GM19452 (cell line): ENCODE measurements around the gene NFIL3.

Source experiments
- ATAC-seq: cut with Tn5 transposase; IDR thresholded peaks from one replicate; pipeline ENCODE4 v1.9.1; 2021; ENCODE audit not compliant: unreplicated experiment

Gene NFIL3

DNA sequence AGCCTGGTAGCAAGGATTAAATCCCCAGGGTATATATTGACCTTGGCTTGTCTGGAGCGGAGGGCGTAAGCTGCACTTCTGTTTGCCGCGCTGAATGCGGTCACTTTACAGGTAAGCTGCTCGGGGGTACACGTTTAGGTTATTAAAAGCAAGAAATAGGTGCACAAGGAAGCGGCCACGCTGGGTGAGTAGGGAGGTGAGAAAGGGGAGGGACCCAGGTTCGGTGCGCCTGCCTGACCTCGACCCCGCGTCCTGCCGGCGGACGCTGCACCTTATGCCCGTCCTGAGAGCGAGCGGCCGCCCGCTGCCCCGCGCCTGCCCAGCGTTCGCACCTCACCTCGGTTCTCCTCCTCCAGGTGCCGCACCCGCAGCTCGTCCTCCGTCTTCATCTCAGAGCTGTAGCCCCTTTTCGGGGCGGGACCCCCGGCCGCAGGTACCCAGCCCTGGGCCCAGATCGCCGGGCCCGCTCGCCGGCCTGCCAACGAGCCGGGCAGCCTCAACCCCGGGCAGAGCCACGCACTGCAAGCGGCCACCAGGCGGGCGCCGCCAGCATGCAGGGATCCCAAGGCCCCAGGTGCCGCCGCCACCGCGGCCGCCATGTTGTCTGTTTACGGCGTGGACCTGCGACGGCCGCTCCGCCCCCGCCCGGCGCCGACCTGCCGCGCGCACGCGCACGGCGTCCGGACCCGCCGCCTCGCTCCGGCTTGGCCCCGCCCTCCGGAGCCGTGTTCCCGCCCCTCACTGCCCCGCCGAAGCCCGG is 62.2 kb downstream of the NFIL3 start, which contains the start of gene AUH:
Gene AUH (minus strand): TSS at position 628 of the 760 bp plus-strand sequence. CDS start 29 bp downstream, at position 599.
- peak; percentile 88 for ATAC-seq

DNA sequence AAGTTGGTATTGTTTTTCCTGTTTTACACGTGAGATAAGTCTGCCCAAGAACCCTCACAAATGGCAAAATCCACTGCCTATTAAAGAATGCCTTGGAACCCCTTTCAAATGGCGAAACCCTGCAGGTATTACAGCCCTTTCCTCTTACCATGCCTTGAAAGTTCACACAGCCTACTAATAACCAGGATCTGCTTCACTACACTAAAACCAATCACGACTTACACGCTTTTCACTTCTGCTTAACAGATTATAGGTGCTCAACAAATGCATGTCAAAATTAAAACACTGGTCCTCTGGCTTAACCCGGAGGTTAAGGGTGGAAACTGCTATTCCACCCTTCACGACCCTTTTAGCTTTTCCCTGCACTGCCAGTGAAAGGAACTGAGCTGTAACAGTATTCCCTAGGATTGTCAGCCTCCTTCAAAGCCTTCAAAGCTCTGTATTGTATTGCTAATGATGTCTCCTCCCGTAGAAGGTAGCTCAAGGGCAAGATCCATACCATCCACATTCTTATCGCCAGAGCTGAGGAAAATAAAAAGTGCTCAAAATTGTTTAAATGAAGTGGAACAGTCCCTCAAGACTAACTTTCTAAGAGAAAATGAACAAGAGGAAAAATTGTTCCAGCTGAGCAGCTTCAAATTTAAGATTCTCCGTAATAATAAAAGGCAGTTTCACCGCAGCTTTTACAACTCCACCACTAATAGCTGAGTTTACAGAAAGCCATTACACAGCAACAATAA is 62.9 kb downstream of the NFIL3 start:
- ATAC-seq = no peak

DNA sequence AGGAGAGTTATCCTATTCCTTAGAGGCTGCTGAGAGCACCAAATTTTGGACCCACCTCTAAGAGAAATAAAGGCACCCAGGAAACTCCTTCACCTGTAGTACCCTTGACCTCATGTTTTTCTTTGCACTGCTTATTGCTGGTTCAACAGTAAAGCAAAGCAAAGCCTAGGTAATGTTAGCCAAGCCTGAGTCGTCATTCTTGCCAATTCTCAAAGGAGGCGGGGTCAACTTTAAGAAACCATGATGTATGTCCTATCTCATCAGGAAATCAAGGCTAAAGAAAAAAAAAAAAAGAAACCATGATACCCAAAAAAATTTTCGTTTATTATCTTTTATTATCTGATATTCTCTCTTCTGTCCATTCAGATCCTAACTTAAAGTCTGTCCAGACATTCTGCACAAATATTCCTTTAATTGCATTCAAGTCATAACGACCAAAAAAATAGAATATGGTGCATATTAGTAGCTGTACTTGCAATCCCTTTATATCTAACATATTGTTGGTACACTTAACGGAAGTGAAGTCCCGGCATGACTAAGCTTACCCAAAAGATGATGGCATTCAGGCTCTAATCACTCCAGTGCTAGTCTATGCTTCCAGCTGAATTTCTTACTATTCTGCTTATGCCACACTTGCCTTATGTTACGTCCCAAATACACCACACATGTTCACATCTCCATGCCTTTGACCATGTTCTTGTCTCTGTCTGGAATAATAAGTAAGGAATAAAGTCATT is 63.7 kb downstream of the NFIL3 start:
- ATAC-seq = no peak

DNA sequence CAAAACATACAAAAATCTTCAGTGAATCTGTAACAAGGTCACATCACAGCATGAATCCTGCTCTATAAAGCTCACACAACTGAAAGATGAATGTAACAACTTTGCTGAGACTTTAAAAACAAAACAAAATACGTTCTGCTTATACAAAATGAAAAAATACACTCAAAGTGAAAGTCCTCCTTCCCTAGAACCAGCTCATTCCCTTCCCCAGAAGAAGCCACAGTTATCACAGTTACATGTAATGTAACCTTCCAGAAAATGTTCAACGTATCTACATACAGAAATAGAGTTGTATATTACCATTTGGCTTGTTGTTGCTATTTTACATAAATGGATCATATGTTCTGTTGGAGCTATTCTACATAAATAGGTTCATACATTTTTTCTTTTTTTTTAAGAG is 64.5 kb downstream of the NFIL3 start:
- no peak for ATAC-seq
